HEK293 (cell line): ENCODE results near the gene ZNF79.

Experiments used
- ZNF239 ChIP-seq: fragments of 450-650 bp; formaldehyde crosslinking; IDR thresholded peaks from 2 replicates; pipeline ENCODE4 v1.5.1; 2016; ENCODE audit warnings: missing biosample characterization, missing genetic modification characterization
- ZNF776 ChIP-seq: fragments of 450-650 bp; formaldehyde crosslinking; IDR thresholded peaks from 2 replicates; pipeline ENCODE4 v1.5.0; 2017; ENCODE audit warnings: missing biosample characterization, missing genetic modification characterization, borderline replicate concordance

GRCh38 chr9:127393645-127394044 is 30.5 kb upstream of the ZNF79 start:
- no peak for TF ChIP-seq ZNF776
- TF ChIP-seq ZNF239 (tag by site-specific recombination): no peak
